ENCODE data around the gene GABRR2.

The GABRR2 gene

DNA sequence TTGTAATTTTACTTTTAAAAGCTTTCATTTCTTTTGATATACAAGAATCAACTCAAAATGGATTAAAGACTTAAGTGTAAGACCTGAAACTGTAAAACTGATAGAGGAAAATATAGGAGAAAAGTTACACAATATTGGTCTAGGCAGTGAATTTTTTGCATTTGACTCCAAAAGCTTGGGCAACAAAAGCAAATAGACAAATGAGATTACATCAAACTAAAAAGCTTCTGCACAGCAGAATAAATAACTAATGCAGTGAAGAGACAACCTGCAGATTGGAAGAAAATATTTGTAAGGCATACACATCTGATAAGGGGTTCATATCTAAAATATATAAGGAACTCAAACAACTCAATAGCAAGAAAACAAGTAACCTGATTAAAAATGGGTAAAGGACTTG is 100.9 kb downstream of the GABRR2 start:
- DNase-seq (ENCODE audit: low read depth in 3 of 3, low spot score in 1 of 3) = no peak

DNA sequence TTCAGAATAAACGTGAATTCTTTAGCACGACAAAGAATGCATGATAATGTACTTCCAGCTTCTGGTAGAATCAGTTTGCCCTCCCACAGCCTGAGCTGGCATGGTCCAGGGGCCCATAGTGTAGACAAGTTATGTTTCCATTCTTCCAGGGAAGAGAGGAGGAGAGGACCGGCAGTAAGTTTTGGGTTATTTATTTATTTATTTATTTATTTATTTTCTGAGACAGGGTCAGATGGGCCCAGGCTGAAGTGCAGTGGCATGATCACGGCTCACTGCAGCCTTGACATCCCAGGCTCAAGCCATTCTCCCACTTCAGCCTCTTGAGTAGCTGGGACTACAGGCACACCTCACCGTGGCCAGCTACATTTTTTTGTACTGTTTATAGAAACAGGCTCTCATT is 102.6 kb downstream of the GABRR2 start:
- no peak for DNase-seq (ENCODE audit: low read depth in 3 of 3, low spot score in 1 of 3)

DNA sequence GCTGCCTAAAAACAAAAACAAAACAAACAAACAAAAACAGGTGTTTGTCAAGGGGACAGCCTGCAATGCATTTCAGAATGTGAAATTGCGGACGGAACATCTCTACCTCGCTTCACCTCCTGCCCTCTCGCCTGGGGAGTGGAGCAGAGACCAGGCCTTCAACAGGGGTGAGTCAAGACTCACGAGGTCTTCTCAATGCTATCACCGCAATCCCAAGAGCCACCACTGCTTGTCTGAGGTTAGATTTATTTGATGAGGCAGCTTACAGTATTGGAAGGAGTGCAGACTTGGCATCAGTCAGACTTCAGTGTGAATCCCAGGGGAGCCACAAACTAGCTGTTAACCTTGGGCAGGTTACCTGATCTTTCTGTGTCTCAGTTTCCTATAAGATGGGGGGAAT is 105.6 kb downstream of the GABRR2 start:
- no peak for DNase-seq (ENCODE audit: low read depth in 3 of 3, low spot score in 1 of 3)

DNA sequence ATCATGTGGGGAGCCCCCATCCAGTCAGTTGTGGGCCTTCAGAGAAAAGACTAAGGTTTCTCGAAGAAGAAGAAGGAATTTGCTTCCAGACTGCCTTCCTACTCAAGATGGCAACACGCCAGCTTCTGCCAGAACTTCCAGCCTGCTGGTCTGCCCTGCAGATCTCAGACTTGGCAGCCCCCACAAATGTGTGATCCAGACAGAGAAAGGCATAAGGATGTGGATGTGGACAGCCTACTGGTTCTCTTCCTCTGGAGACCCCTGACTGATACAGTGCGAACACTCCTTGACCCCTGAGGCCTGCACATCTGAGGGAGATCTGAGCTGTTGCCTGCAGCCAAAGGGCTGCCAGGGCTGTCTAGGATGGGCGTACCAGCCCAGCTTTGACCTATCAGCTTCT is 106.5 kb downstream of the GABRR2 start:
- DNase-seq (ENCODE audit: low read depth in 3 of 3, low spot score in 1 of 3) = no peak
